ENCODE measurements around the gene ZBTB32. TPM values are rescaled to one million over a fixed set of nuclear protein-coding genes. Genes with fewer than 3 reads are reported as not detected.
A peak's percentile ranks its signal among the peaks of the same experiment; 100 is the strongest.

ZBTB32 gene
- total and polyA plus RNA-seq, 2 of the 8 experiments (the other 6 are each of a cell fraction or from before 2014, with no cell fraction given) = 0.11 to 0.50 TPM

- Histone ChIP-seq H3K79me2 (ENCODE audit: control insufficient read depth in 1 of 2, insufficient read depth in 2 of 2, low read length in 2 of 2) (no peaks in the 10 kb centered on the region), H2AFZ (ENCODE audit: low read length) (no peak overlapping the region), H3K4ac (replicated peaks; ENCODE audit: insufficient read length, low read depth, low read length) (no peak overlapping the region), H3K4me1 (replicated peaks in 1 of 4; ENCODE audit: control insufficient read depth in 3 of 4, insufficient read depth in 4 of 4, low read length in 3 of 4) (no peaks in the 10 kb centered on the region), H3K23me2 (ENCODE audit: low read depth, low read length) (no peaks in the 10 kb centered on the region), H3K4me2 (ENCODE audit: insufficient read depth in 1 of 2, low read depth in 2 of 2, low read length in 2 of 2) (no peak overlapping the region), H4K20me1 (replicated peaks in 1 of 2; ENCODE audit: control insufficient read depth in 1 of 2, insufficient read depth in 2 of 2, low read length in 2 of 2) (no peaks in the 10 kb centered on the region), H3K36me3 (ENCODE audit: control insufficient read depth in 2 of 4, insufficient read depth in 4 of 4, low read length in 3 of 4) (no peaks in the 10 kb centered on the region), H2BK5ac (ENCODE audit: low read depth, low read length) (no peak overlapping the region), H4K8ac (ENCODE audit: extremely low read depth, insufficient read depth, low read length) (no peak overlapping the region), H3K27me3 (replicated peaks in 1 of 4; ENCODE audit: control insufficient read depth in 3 of 4, extremely low read depth in 1 of 4, insufficient read depth in 3 of 4, low read length in 3 of 4) (no peaks in the 10 kb centered on the region), H3K14ac (ENCODE audit: insufficient read length) (no peak overlapping the region), H3K4me3 (ENCODE audit: extremely low read depth in 1 of 4, insufficient read depth in 2 of 4, low read depth in 3 of 4, low read length in 4 of 4) (no peak overlapping the region), H3K79me1 (ENCODE audit: low read depth, low read length) (no peaks in the 10 kb centered on the region), H3K27ac (ENCODE audit: low read depth, low read length) (no peak overlapping the region), H3K56ac (replicated peaks; ENCODE audit: insufficient read length, low read depth, low read length) (no peak overlapping the region), H2BK20ac (ENCODE audit: low read length) (no peak overlapping the region), H2BK120ac (replicated peaks; ENCODE audit: low read depth, low read length) (no peak overlapping the region), H2BK12ac (ENCODE audit: low read depth, low read length) (no peak overlapping the region), H3K9ac (replicated peaks in 1 of 4; ENCODE audit: extremely low read depth in 1 of 4, low read depth in 3 of 4, low read length in 3 of 4) (no peak overlapping the region), H3K23ac (ENCODE audit: insufficient read length) (no peak overlapping the region), H3K18ac (ENCODE audit: extremely low read depth, low read length) (no peak overlapping the region), H4K91ac (replicated peaks; ENCODE audit: insufficient read length, low read length) (no peak overlapping the region), H2BK15ac (ENCODE audit: low read length) (no peak overlapping the region), H2AK5ac (ENCODE audit: low read depth, low read length) (0 out of 2 replicates have a peak overlapping the region, but pooled peaks have one; percentile 42), H3K9me3 (ENCODE audit: insufficient read depth in 2 of 2, low read depth in 1 of 2, low read length in 1 of 2) (no peaks in the 10 kb centered on the region), H4K5ac (ENCODE audit: insufficient read length, low read depth, low read length) (no peak overlapping the region)
- DNase-seq (ENCODE audit: low read depth in 1 of 2, low spot score in 2 of 2) (no peak), FAIRE-seq (no peak)
- POLR2A ChIA-PET (ENCODE audit: partially characterized antibody) = interaction anchor here (0.6 to 2.6 kb wide), 4 partner anchors 16 to 185 kb away, joined by 3 to 11 read pairs (median 4); no protein-coding TSS in a partner anchor
- WGBS, 2 experiments (ENCODE audit: extremely low coverage in 1 of 2, insufficient coverage in 1 of 2, insufficient read length in 1 of 2, insufficient replicate concordance in 2 of 2, low coverage in 1 of 2, low lambda C conversion rate in 2 of 2, missing lambda C conversion rate in 1 of 2) = 75% methylated on average over 2 of the region's 2 CpGs; no CpG with 5 or more reads in 1 of the 2 experiments
- CTCF ChIA-PET (ENCODE audit: partially characterized antibody) = interaction anchor here (0.8 to 7.6 kb wide), 5 partner anchors 17 to 148 kb away, joined by 3 to 105 read pairs (median 4); no protein-coding TSS in a partner anchor
- TF ChIP-seq RAD21 (IDR thresholded peaks at IDR 0.05 in 1 of 2, conservative IDR thresholded peaks at IDR 0.05 in 1 of 2; ENCODE audit: low read depth in 2 of 2, low read length in 2 of 2) (no peak), POU5F1 (IDR thresholded peaks at IDR 0.05; ENCODE audit: low read depth, low read length) (no peak), MAX (IDR thresholded peaks at IDR 0.05) (no peak), ZNF274 (IDR thresholded peaks at IDR 0.05; ENCODE audit: borderline replicate concordance, extremely low read depth, low read length) (no peak), CEBPB (IDR thresholded peaks at IDR 0.05; ENCODE audit: low read depth, low read length) (no peak), MAFK (IDR thresholded peaks at IDR 0.05; ENCODE audit: low read depth, low read length) (no peak), BACH1 (IDR thresholded peaks at IDR 0.05; ENCODE audit: low read length) (no peak), ASH2L (IDR thresholded peaks at IDR 0.05; ENCODE audit: low read length) (no peak), TEAD4 (IDR thresholded peaks at IDR 0.05; ENCODE audit: low read depth, low read length) (no peak), ATF2 (IDR thresholded peaks at IDR 0.05; ENCODE audit: low read length) (no peak), EZH2 (IDR thresholded peaks at IDR 0.05; ENCODE audit: low read depth, low read length, severe bottlenecking) (no peak), BCL11A (IDR thresholded peaks at IDR 0.05; ENCODE audit: low read depth in 2 of 2, low read length in 2 of 2) (no peak)
These were observed 8.4 kb upstream of the ZBTB32 start for GRCh38 chr19:35695895-35696422.
